ENCODE measurements around the gene FRMD7.

Gene FRMD7

DNA sequence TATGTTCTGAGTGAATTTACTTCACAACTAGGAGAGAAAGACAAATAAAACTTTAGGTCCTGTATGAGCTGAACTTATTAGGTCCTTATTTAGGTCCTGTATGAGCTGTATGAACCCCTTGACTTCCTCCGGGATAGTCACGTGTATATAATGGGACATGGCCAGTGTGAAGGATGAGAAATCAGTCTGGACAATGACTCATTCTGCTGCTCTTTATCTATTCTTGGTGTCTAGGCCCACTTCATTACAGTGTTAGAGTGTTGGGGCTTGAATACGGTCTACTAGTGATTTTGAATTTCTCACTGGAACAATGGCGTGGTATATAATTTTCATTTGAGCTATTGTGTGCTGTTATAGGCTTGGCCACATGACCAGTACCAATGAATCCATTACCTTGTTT, 82.9 kb downstream of the FRMD7 start:
- Histone ChIP-seq H3K36me3 (replicated peaks) (no peaks in the 10 kb centered on the region), H3K4me3 (no peak overlapping the region), H3K9me3 (no peaks in the 10 kb centered on the region), H3K27me3 (ENCODE audit: low read depth) (no peaks in the 10 kb centered on the region), H3K4me1 (peaks cover 56% of the 10 kb centered on the region)
- DNase-seq (ENCODE audit: low spot score in 2 of 2): no peak
- in situ Hi-C loops (cut with MboI; ENCODE audit: low sequenced_read_pairs): no loop called here

DNA sequence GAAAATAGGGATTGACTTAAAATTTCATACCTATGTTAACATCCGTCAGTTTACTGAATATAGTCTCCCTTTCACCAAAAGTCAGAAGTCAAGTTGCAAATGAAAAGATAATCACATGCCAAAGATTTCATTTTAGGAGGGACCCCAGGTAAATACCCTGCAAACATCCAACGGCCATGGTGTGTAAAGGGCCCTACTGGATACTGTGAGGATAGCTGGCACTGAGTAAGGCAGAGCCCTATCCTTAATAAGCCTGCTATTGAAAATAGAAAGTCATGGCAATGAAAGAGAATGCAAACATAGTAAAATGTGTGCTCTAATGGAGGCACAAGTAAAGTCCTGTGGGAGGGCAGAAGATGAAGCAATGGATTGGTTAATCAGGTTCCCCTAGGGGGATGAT, 83.8 kb downstream of the FRMD7 start:
- in situ Hi-C loops (cut with MboI; ENCODE audit: low sequenced_read_pairs): no loop called here
- Histone ChIP-seq H3K36me3 (replicated peaks) (no peaks in the 10 kb centered on the region), H3K27me3 (ENCODE audit: low read depth) (no peaks in the 10 kb centered on the region), H3K9me3 (no peaks in the 10 kb centered on the region), H3K4me1 (peaks cover 66% of the 10 kb centered on the region), H3K4me3 (no peak overlapping the region)
- DNase-seq (ENCODE audit: low spot score in 2 of 2): peak; percentile 21 to 27

DNA sequence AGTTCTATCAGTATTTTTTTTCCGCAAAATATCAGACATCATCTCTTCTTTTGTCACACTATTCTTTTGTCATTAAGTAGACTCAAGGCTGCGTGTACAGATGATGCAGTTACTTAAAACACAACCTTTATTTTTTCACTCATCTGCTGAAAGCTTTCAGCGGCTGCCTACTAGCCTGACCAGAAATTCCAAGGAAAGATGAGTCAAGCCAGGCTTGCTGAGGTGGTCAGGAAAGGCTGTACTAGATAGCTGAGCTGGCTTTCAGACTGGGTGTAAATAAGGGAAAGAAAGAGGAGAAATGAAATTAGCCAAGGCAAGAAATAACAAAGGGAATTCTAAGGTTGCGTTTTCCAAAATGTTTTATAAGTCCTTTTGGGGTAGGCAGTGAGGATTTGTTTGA, 86.8 kb downstream of the FRMD7 start:
- in situ Hi-C loops (cut with MboI; ENCODE audit: low sequenced_read_pairs): no loop called here
- peak in 1 of 2 experiments; percentile 27 for DNase-seq (ENCODE audit: low spot score in 2 of 2)
- peaks cover 81% of the 10 kb centered on the region for H3K4me1 ChIP-seq
- no peaks in the 10 kb centered on the region for H3K36me3 ChIP-seq (replicated peaks)
- H3K4me3 ChIP-seq: no peak overlapping the region
- no peaks in the 10 kb centered on the region for H3K9me3 ChIP-seq
- H3K27me3 ChIP-seq (ENCODE audit: low read depth): no peaks in the 10 kb centered on the region

DNA sequence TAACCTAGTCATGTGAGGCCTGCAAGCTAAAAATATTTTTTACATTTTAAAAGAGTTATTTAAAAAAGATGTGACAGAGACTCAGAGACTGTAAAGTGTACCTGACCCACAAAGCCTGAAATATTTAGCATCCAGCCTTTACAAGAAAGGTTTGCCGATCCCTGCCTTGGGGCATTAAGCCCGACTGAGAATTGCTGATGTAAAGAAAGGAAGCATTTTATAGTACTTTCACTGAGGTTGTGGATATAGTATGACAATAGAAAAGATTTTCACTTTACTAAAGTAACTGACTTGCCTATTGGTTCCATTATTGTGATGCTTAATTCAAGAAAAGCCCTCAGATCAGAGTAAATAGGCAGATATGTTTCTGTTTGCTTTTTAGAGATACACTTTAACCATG, 87.8 kb downstream of the FRMD7 start:
- Histone ChIP-seq H3K4me1 (peaks cover 72% of the 10 kb centered on the region), H3K4me3 (no peak overlapping the region), H3K27me3 (ENCODE audit: low read depth) (no peaks in the 10 kb centered on the region), H3K36me3 (replicated peaks) (no peaks in the 10 kb centered on the region), H3K9me3 (no peaks in the 10 kb centered on the region)
- in situ Hi-C loops (cut with MboI; ENCODE audit: low sequenced_read_pairs): no loop called here
- peak; percentile 83 to 92 for DNase-seq (ENCODE audit: low spot score in 2 of 2)

DNA sequence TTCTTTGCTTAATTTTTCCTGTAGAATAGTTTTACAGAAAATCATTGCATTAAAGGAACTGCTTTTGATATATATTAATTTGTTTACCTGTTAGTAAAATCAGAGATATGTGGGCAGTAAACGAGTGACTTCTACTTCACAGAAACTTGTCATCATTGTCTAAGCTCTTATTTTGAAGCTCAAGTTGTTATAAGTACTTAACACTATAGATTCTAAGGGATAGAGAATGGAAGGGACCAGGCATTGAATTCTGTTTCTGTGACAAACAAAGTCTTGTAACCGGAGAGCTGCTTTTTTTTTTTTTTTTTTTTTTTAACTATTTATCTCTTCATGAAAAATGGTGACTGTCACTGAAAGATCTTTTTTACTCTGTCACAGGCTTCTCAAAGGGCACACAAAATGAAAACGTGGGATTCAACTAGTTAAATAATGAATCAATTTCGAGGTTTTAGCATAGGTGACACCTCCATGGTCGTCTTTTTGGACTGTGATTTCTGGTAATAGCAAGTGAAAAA, 90.3 kb downstream of the FRMD7 start:
- Histone ChIP-seq H3K9me3 (no peaks in the 10 kb centered on the region), H3K36me3 (replicated peaks) (no peaks in the 10 kb centered on the region; the same call in 1 of the 2 replicates), H3K4me1 (peaks cover 55% of the 10 kb centered on the region), H3K27me3 (ENCODE audit: low read depth) (no peaks in the 10 kb centered on the region), H3K4me3 (no peak overlapping the region)
- in situ Hi-C loops (cut with MboI; ENCODE audit: low sequenced_read_pairs): no loop called here
- peak in 1 of 2 experiments; percentile 57 for DNase-seq (ENCODE audit: low spot score in 2 of 2)

DNA sequence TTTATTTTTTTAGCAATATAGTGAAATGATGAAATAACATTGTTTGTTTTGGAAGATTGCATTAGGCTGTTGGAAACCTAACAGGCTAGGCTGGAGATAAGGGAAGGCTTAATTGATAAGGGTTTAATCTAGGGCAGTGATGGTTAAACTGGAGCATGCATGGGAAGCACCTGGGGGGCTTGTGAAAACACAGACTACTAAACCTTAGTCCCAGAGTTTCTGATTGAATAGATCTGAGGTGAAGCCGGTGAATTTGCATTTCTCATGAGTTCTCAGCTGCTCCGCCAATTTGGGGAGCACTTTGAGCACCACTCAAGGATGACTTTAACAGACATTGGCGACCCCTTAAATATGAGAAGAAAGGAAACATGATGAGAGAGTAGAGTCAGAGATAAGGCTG, 93.2 kb downstream of the FRMD7 start:
- DNase-seq (ENCODE audit: low spot score in 2 of 2): no peak
- Histone ChIP-seq H3K27me3 (ENCODE audit: low read depth) (no peaks in the 10 kb centered on the region), H3K36me3 (replicated peaks) (no peaks in the 10 kb centered on the region; the same call in 1 of the 2 replicates), H3K9me3 (no peaks in the 10 kb centered on the region), H3K4me1 (peaks cover 43% of the 10 kb centered on the region), H3K4me3 (no peak overlapping the region)
- in situ Hi-C loops (cut with MboI; ENCODE audit: low sequenced_read_pairs): no loop called here

DNA sequence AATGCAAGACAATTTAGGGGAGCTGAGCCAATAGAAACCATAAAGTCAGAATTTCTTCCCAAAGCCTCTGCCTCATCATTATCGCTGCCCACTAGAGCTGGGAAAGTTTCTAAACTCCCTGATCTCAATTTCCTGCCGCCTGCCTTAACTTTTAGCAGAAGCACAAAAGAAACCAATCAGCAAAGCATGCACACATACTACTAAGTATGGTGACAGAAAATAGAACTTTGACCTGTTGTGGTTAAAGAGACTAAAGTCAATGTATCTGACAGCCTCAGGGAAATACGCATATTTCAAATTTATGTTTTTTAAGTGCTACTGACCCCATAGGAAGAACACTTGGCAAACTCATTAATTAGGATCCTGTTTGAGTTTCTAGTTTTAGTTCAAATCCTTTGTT, 94.7 kb downstream of the FRMD7 start:
- Histone ChIP-seq H3K27me3 (ENCODE audit: low read depth) (no peaks in the 10 kb centered on the region), H3K36me3 (replicated peaks) (no peaks in the 10 kb centered on the region; the same call in 1 of the 2 replicates), H3K4me1 (peaks cover 38% of the 10 kb centered on the region), H3K9me3 (no peaks in the 10 kb centered on the region), H3K4me3 (no peak overlapping the region)
- in situ Hi-C loops (cut with MboI; ENCODE audit: low sequenced_read_pairs): no loop called here
- no peak for DNase-seq (ENCODE audit: low spot score in 2 of 2)

DNA sequence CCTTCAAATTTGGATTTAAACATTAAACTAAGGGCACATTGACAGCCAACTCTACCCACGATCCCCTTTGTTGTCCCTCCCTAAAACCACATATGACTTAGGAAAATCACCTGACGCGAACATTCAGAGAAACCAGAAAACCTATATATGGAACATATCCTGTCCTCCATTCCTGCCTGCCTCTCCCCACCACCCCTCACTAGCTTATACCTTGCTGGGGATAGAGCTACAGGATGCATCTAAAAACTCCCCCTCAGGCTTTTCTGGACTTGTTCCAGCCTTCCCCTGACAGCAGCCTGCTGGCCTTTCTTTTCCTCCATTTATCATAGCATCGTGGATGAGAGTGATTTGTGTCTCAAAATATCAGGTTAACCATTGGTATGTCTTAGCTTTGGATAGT, 96.0 kb downstream of the FRMD7 start:
- in situ Hi-C loops (cut with MboI; ENCODE audit: low sequenced_read_pairs): no loop called here
- Histone ChIP-seq H3K4me3 (no peak overlapping the region), H3K9me3 (no peaks in the 10 kb centered on the region), H3K36me3 (replicated peaks) (no peaks in the 10 kb centered on the region; the same call in 1 of the 2 replicates), H3K27me3 (ENCODE audit: low read depth) (no peaks in the 10 kb centered on the region), H3K4me1 (peaks cover 27% of the 10 kb centered on the region)
- peak in 1 of 2 experiments; percentile 62 for DNase-seq (ENCODE audit: low spot score in 2 of 2)

DNA sequence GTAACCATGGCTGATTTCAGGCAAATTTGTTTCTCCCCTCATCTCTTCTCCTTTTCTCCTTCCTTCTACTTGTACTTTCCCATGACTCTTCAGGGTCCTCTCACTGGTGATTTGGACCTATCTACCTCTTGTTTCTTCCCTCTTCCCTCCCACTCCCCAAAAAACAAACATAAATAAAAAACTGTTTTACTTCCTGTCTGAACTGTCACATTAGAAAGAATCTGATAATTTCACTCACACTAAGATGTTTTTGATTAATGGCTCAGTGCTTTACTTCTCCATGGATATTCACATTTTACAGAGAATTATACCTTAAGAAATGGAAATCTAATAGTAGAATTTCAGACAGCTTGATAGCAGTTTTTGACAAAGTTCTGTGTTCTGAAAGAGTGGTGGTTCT, 97.6 kb downstream of the FRMD7 start:
- H3K4me1 ChIP-seq: peaks cover 36% of the 10 kb centered on the region

More for the DNA sequence above, 97.6 kb downstream of the FRMD7 start:
- H3K27me3 ChIP-seq (ENCODE audit: low read depth): no peaks in the 10 kb centered on the region
- no peaks in the 10 kb centered on the region; the same call in 1 of the 2 replicates for H3K36me3 ChIP-seq (replicated peaks)
- no peak for DNase-seq (ENCODE audit: low spot score in 2 of 2)
- in situ Hi-C loops (cut with MboI; ENCODE audit: low sequenced_read_pairs): no loop called here
- no peak overlapping the region for H3K4me3 ChIP-seq
- no peaks in the 10 kb centered on the region for H3K9me3 ChIP-seq

Data from HAP-1 (cell line).